ENCODE data around the gene DLX2.

- TF ChIP-seq POLR2A (IDR thresholded peaks at IDR 0.05) (no peak), CTCF (IDR thresholded peaks at IDR 0.05 in 4 of 5, conservative IDR thresholded peaks at IDR 0.05 in 1 of 5) (no peak)
Observed at GRCh38 chr2:172056293-172056692, 46.4 kb downstream of the DLX2 start.

Measured in gastrocnemius medialis (tissue), 4 donors.